GM19452 (cell line): ENCODE results near the gene NTRK2.

Experiments used
- ATAC-seq: cut with Tn5 transposase; IDR thresholded peaks from one replicate; pipeline ENCODE4 v1.9.1; 2021; ENCODE audit not compliant: unreplicated experiment

Gene NTRK2

GRCh38 chr9:84966876-84967830 is 297.6 kb downstream of the NTRK2 start:
- no peak for ATAC-seq

DNA sequence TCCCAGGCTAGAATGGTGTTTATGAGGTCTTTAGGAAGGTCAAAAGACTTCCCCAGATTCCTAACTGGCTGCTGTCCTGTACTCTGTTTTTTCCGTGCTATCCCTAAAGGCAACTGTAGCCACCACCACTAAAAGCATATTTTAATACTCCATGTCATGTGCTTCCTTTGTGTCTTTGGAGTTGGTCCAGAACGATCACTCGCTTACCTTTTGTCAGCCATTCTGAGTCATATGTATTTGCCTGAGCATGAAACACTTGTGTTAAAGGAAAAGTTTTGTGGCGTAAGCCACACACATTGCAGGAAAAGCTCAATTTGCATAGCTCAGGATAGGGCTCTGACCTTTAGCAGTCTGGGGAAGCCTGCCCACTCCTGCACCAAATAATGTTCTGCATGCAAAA is 299.6 kb downstream of the NTRK2 start:
- no peak for ATAC-seq

DNA sequence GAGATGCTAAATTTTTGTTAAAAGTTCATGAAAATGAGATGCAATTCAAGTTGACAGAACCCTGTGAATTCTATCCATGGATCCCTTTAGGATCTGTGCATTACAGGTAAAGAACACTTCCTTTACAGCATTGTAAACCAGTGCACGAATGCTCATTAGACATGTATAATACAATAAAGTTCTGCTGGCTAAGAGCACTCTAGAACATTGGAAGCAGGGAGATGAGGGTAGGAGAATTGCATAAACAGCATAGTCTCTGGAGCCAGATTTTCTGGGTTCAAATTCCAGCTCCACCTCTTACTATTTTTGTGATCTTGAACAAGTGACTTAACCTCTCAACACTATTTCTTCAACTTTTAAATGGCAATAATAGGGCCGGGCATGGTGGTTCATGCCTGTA is 300.2 kb downstream of the NTRK2 start:
- no peak for ATAC-seq

DNA sequence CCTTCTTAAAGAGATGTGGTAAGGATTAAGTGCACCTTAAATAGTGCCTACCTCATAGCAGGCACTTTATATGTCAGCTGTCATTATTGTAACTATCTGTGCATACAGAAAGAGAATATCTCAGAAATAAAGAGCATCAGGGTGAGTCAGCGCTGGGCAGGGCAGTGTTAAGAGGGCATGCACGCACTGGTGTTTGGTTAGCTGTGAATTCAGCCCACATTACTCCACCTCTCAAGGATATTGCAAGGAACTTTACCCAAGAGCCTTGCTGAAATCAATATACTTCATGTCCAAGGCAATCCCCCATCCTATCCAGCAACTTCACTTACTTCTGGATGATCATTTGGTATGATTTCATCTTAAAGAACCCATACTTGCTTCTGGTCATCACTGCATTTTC is 300.9 kb downstream of the NTRK2 start:
- ATAC-seq = no peak

GRCh38 chr9:84971571-84971970 is 302.0 kb downstream of the NTRK2 start:
- ATAC-seq = no peak

GRCh38 chr9:84974258-84974657 is 304.7 kb downstream of the NTRK2 start:
- ATAC-seq = no peak

GRCh38 chr9:84974855-84975254 is 305.3 kb downstream of the NTRK2 start:
- ATAC-seq = no peak

DNA sequence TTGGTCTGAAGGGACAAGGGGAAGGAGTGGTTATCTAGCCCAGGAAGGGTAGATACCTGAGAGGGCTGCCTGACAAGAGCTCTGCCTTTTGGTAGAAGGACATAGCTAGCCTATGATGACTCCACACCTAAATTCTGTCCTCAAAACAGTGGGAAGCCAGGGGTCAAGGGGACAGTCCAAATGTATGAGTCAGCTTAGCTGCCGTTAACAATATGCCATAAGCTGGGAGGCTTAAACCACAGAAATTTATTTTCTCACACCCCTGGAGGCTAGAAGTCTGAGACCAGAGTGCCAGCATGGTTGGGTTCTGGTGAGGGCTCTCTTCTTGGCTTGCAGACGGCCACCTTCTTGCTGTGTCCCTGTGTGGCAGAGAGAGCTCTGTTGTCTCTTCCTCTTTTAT is 306.4 kb downstream of the NTRK2 start:
- ATAC-seq = no peak

DNA sequence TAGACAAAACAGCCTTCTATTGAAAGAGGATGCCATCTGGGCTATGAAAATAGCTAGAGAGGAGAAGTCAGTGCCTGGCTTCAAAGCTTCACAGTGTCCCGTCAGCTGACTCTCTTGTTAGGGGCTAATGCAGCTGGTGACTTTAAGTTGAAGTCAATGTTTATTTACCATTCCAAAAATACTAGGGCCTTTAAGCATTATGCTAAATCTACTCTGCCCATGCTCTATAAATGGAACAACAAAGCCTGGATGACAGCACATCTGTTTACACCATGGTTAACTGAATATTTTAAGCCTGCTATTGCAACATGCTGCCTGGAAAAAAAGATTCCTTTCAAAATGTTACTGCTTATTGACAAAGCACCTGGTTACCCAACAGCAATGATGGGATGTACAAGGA is 309.1 kb downstream of the NTRK2 start:
- no peak for ATAC-seq

DNA sequence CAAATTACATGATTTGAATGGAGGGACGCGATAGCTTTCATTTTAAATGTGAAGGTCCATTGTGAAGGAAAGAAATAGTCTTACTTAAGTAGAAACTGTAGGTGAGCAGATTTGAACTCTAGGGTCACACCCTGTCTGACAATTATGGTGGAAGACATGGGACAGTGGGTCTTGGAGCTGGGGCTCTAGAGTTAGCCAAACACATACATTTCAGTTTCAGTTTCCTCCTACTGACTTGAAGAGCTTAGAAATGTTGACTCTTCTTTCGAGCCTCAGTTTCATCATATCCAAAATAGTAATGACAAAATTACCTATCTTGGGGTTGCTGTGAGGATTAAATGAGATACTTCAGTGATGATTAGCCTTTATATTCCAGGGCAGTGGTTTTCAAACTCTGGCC is 314.2 kb downstream of the NTRK2 start:
- no peak for ATAC-seq

DNA sequence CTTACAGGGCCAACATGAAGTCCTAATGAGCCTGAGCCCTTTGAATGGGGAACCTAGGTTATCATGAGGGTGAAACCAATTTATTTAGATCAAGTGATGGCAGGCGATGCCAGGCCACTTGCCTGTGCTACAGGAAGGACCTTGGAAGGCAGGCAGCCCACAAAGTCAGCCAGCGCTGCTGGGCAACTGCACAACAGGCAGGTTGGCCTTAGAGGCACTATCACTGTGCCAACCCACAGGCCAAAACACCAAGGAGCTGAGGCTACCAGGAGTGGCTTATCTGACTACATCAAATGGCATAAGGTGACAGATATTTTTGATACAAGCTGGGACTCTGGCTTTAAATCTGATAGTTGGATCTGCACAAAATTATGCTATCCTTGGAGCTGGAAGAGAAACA is 319.1 kb downstream of the NTRK2 start:
- no peak for ATAC-seq

DNA sequence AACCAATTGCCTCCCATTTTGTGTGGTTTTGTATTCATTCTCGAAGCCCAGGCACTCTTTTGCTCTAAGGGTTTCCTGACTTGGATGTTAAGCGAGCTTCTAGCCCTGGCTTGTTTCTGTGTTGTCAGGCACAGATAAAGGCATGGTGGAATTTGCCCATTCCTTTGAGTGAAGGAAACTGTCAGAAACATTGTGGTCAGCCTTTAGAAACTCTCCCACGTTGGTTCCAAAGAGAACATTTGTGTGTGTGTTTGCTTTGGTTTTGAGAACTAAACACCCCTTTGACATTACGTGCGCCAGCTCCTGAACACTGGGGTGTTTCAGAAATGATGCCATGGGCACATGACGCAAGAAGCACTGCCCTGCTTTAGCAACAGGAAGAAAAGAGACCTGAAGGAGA is 320.9 kb downstream of the NTRK2 start:
- no peak for ATAC-seq

- no peak for ATAC-seq
These were observed 321.5 kb downstream of the NTRK2 start for GRCh38 chr9:84990850-84991513.

GRCh38 chr9:84991514-84991870 is 322.0 kb downstream of the NTRK2 start:
- no peak for ATAC-seq

DNA sequence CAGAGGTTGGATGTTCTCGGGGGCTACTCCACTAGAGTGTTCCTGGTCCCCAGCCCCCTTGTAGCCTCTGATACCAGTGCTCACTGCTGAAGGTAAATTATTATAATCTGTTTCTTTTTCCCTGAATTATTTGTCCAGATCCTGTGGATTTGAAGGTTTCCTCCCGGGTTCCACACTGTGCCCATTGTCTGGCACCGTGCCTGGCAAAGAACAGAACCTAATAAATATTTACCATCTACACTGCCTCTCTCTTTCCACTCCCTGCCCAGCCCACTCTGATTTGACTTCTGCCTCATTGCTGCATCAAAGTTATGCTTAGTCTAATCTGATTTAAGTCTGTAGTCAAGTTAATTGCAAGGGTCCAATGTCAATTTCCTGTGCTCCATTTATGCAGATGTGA is 322.9 kb downstream of the NTRK2 start:
- ATAC-seq = no peak

- no peak for ATAC-seq
These were observed 323.6 kb downstream of the NTRK2 start for GRCh38 chr9:84993105-84993504.

GRCh38 chr9:84996029-84996428 is 326.5 kb downstream of the NTRK2 start:
- no peak for ATAC-seq

- ATAC-seq = no peak
These were observed 327.2 kb downstream of the NTRK2 start for GRCh38 chr9:84996716-84997115.

DNA sequence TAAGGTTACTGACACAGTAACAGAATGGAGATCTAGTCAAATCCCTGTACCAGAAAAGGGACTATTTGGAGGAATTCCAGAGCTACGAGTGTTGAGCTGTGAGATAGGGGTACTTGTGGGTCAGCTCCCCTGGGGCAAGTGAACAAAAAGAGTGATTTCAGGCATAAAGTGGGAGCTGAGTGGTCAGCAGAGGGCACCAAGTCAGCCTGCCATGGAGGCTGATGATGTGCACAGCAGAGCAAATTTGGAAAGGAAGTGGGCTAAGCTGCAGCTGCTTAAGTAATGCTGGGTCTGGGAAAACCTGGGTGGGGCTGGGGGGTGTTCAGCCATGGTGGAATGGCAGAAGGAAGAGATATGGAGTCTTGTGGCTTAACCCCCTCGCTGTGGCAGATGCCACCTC is 327.9 kb downstream of the NTRK2 start:
- no peak for ATAC-seq

DNA sequence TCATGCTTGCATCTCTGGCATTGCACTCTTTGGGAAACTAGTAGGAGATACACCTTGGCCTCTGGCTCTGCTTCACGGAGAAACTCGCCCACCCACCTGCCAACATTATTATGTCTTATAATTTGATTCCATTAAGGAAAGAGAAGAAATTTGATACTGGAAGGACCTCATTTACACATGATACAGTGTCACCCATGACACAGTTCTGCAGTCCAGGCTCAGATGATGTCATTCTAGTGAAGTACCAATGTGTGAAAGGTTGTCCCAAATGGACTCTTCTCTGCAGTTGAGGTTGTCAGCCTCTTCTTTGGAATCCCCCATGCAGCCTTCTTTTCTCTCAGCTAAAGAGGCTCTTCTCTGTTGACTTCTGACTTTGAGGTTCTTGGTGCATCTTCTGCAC is 329.1 kb downstream of the NTRK2 start:
- ATAC-seq = no peak

DNA sequence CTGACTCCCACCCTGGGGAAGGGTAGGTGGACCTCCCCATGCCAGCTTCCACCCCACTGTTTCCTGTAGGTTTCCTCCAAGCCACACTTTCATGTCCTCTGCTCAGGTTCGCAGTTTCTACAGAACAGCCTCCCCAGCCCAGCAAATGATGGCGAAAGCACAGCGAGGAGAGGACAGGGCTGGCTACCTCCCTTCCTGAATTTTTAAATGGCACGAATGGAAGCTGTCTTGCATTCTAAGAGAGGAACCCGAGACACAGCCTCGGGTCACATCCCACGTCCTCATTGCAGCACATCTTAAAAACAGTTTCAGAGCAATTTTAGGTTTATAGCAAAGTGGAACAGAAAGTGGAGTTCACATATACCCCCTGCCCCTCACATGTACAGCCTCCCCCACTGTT is 330.3 kb downstream of the NTRK2 start:
- ATAC-seq = no peak

GRCh38 chr9:85001925-85002324 is 332.4 kb downstream of the NTRK2 start:
- ATAC-seq = no peak
